ENCODE data around the gene PLCB4.

DNA sequence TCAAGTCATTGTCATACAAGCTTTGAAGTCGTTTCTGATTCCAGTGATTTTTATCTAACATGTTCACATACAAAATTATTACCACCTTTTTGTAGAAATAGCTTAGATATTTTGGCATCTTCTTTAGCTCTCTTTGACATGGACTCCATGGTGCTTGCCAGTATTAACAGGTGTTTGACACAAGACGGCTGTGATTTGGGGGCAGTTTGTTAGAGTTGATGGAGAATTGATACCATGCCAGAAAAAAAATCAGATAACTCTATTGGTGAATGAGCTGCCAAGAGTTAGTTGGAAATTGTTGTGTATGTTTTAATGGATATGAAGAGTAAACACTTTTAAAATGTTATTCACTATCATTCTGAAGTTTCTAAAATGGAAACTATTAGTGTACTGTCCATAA, 298.9 kb downstream of the PLCB4 start:
- TF ChIP-seq CTCF (IDR thresholded peaks at IDR 0.05): no peak
- TF ChIP-seq POLR2A (IDR thresholded peaks at IDR 0.05): no peak

Measured in adrenal gland (tissue), 5 donors.